ENCODE data around the gene CCDC18. TPM values are rescaled to one million over a fixed set of nuclear protein-coding genes. Genes with fewer than 3 reads are reported as not detected.

CCDC18 gene
- total RNA-seq, 1 experiment from 2014 or later = 22.2 TPM

GRCh38 chr1:93200714-93201113 lies 20.2 kb downstream of the CCDC18 start:
- CTCF ChIA-PET = no interaction called here
- Mint-ChIP-seq H3K9me3 (ENCODE audit: unreplicated experiment) (no peaks in the 10 kb centered on the region), H3K4me1 (ENCODE audit: insufficient read depth, unreplicated experiment) (peaks cover 4% of the 10 kb centered on the region), H3K4me3 (ENCODE audit: unreplicated experiment) (no peak overlapping the region), H3K27me3 (ENCODE audit: insufficient read depth, unreplicated experiment) (no peaks in the 10 kb centered on the region), H3K27ac (ENCODE audit: low read depth, unreplicated experiment) (no peak overlapping the region), H3K36me3 (ENCODE audit: insufficient read depth, unreplicated experiment) (no peaks in the 10 kb centered on the region)
- no peak for TF ChIP-seq CTCF (IDR thresholded peaks at IDR 0.05; ENCODE audit: unreplicated experiment)
- intact Hi-C loops (cut with micrococcal nuclease) = no loop called here
- POLR2A ChIA-PET = no interaction called here
- no peak for DNase-seq (ENCODE audit: unreplicated experiment)
- no TSS peak for BruUV-seq (replicated peaks)

GRCh38 chr1:93205892-93206566 lies 25.5 kb downstream of the CCDC18 start:
- no peak for TF ChIP-seq CTCF (IDR thresholded peaks at IDR 0.05; ENCODE audit: unreplicated experiment)
- H3K4me3 Mint-ChIP-seq (ENCODE audit: unreplicated experiment) = no peak overlapping the region
- BruUV-seq (replicated peaks) = no TSS peak
- H3K27ac Mint-ChIP-seq (ENCODE audit: low read depth, unreplicated experiment) = no peak overlapping the region
- H3K4me1 Mint-ChIP-seq (ENCODE audit: insufficient read depth, unreplicated experiment) = no peaks in the 10 kb centered on the region
- DNase-seq (ENCODE audit: unreplicated experiment) = no peak
- H3K27me3 Mint-ChIP-seq (ENCODE audit: insufficient read depth, unreplicated experiment) = no peaks in the 10 kb centered on the region
- POLR2A ChIA-PET = interaction anchor here (1.0 kb wide), 1 partner anchor 755 kb away, joined by 3 read pairs; no protein-coding TSS in a partner anchor
- peaks cover 24% of the 10 kb centered on the region for H3K36me3 Mint-ChIP-seq (ENCODE audit: insufficient read depth, unreplicated experiment)
- intact Hi-C loops (cut with micrococcal nuclease) = no loop called here
- CTCF ChIA-PET = no interaction called here
- no peaks in the 10 kb centered on the region for H3K9me3 Mint-ChIP-seq (ENCODE audit: unreplicated experiment)

GRCh38 chr1:93206567-93206954 lies 26.0 kb downstream of the CCDC18 start:
- Mint-ChIP-seq H3K4me1 (ENCODE audit: insufficient read depth, unreplicated experiment) (no peaks in the 10 kb centered on the region), H3K36me3 (ENCODE audit: insufficient read depth, unreplicated experiment) (peaks cover 30% of the 10 kb centered on the region), H3K27me3 (ENCODE audit: insufficient read depth, unreplicated experiment) (no peaks in the 10 kb centered on the region), H3K27ac (ENCODE audit: low read depth, unreplicated experiment) (no peak overlapping the region), H3K9me3 (ENCODE audit: unreplicated experiment) (no peaks in the 10 kb centered on the region), H3K4me3 (ENCODE audit: unreplicated experiment) (no peak overlapping the region)
- TF ChIP-seq CTCF (IDR thresholded peaks at IDR 0.05; ENCODE audit: unreplicated experiment) = no peak
- intact Hi-C loops (cut with micrococcal nuclease) = no loop called here
- CTCF ChIA-PET = no interaction called here
- no peak for DNase-seq (ENCODE audit: unreplicated experiment)
- no TSS peak for BruUV-seq (replicated peaks)
- POLR2A ChIA-PET = no interaction called here

- CTCF ChIA-PET = no interaction called here
- no peak overlapping the region for H3K27ac Mint-ChIP-seq (ENCODE audit: low read depth, unreplicated experiment)
- POLR2A ChIA-PET = no interaction called here
- no TSS peak for BruUV-seq (replicated peaks)
- H3K36me3 Mint-ChIP-seq (ENCODE audit: insufficient read depth, unreplicated experiment) = peaks cover 30% of the 10 kb centered on the region
- intact Hi-C loops (cut with micrococcal nuclease) = no loop called here
- no peak for TF ChIP-seq CTCF (IDR thresholded peaks at IDR 0.05; ENCODE audit: unreplicated experiment)
- H3K4me3 Mint-ChIP-seq (ENCODE audit: unreplicated experiment) = no peak overlapping the region
- no peak for DNase-seq (ENCODE audit: unreplicated experiment)
- H3K9me3 Mint-ChIP-seq (ENCODE audit: unreplicated experiment) = no peaks in the 10 kb centered on the region
- no peaks in the 10 kb centered on the region for H3K4me1 Mint-ChIP-seq (ENCODE audit: insufficient read depth, unreplicated experiment)
- no peaks in the 10 kb centered on the region for H3K27me3 Mint-ChIP-seq (ENCODE audit: insufficient read depth, unreplicated experiment)
These were observed 26.7 kb downstream of the CCDC18 start for GRCh38 chr1:93207211-93207610.

Data from MCF 10A (cell line).